Duodenal mucosa (tissue), 2 donors: ENCODE measurements around the gene CTU2.

ENCODE experiments used
- H3K27ac ChIP-seq: one replicate; pipeline ENCODE4 v1.7.0; 2013; ENCODE audit warnings: low read depth, low read length
- H3K27me3 ChIP-seq, 2 donors: one replicate each; pipeline ENCODE4 v1.7.0; 2013; ENCODE audit warnings: low read length in 2 of 2, control low read depth in 1 of 2; ENCODE audit not compliant: insufficient read depth in 2 of 2, control insufficient read depth in 1 of 2
- H3K36me3 ChIP-seq, 2 donors: one replicate each; pipeline ENCODE4 v1.7.0; 2013; ENCODE audit warnings: low read length in 2 of 2, control low read depth in 1 of 2; ENCODE audit not compliant: insufficient read depth in 2 of 2, control insufficient read depth in 1 of 2
- H3K4me1 ChIP-seq, 2 donors: one replicate each; pipeline ENCODE4 v1.7.0; 2013; ENCODE audit warnings: low read length in 2 of 2, control low read depth in 1 of 2; ENCODE audit not compliant: insufficient read depth in 2 of 2, control insufficient read depth in 1 of 2
- H3K4me3 ChIP-seq, 2 donors: one replicate each; pipeline ENCODE4 v1.7.0; 2013; ENCODE audit warnings: low read length in 2 of 2, low read depth in 1 of 2
- H3K9ac ChIP-seq, 2 donors: one replicate each; pipeline ENCODE4 v1.7.0; 2013; ENCODE audit warnings: low read length in 2 of 2, low read depth in 1 of 2
- H3K9me3 ChIP-seq, 2 donors: one replicate each; pipeline ENCODE4 v1.7.0; 2013; ENCODE audit warnings: low read length in 2 of 2, control low read depth in 1 of 2; ENCODE audit not compliant: control insufficient read depth in 1 of 2

The CTU2 gene

GRCh38 chr16:88736496-88736895, 30.2 kb downstream of the CTU2 start:
- H3K4me3 ChIP-seq, result no peak overlapping the region
- peaks cover 0 to 3% of the 10 kb centered on the region in 2 donors for H3K4me1 ChIP-seq
- H3K27me3 ChIP-seq, result no peaks in the 10 kb centered on the region
- peaks cover 6 to 57% of the 10 kb centered on the region in 2 donors for H3K36me3 ChIP-seq
- no peaks in the 10 kb centered on the region for H3K9me3 ChIP-seq
- no peak overlapping the region for H3K27ac ChIP-seq
- H3K9ac ChIP-seq, result no peak overlapping the region

DNA sequence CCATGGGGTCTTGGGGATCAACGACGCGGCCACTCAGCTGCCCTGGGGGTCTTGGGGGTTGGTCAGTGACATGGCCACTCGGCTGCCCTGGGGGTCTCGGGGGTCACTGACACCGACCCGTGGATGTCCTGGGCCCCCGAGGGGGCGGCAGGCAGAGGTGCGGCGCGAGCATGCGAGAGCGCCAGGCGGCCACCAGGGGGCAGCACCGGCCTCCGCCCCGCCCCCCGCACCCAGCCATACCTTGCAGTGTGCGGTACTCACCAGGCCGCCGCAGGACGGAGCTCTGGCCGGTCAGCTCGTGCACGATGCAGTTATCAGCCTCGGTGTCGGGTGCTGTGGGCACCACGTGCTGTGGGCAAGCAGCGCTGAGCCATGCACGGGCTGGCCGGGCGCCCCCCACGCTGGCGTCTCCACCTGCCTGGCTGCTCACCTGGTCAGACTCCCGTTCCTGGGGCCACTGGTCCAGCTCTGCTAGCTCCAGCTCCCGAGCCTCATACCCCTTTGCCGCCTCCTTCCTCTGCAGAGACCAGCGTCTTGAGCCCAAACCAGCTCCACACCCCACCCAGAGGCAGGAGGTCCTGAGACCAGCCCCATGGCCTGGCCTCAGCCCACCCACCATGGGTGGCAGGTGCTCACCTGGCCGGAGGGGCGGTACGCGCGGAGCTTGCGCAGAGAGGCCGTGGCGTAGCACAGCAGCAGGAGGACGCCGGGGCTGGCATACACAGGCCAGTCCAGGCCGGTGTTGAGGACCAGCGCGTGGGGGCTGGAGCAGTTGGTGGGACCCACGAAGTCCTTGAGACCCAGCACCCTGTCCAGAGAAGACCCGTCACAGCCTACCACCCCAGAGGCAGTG, 31.2 kb downstream of the CTU2 start:
- Histone ChIP-seq H3K9ac (no peak overlapping the region), H3K27me3 (no peaks in the 10 kb centered on the region), H3K27ac (no peak overlapping the region), H3K36me3 (peaks cover 6 to 52% of the 10 kb centered on the region in 2 donors), H3K4me1 (peaks cover 0 to 3% of the 10 kb centered on the region in 2 donors), H3K4me3 (no peak overlapping the region), H3K9me3 (no peaks in the 10 kb centered on the region)

- Histone ChIP-seq H3K27me3 (no peaks in the 10 kb centered on the region), H3K4me1 (peaks cover 3 to 9% of the 10 kb centered on the region in 2 donors), H3K36me3 (peaks cover 6 to 44% of the 10 kb centered on the region in 2 donors), H3K27ac (no peak overlapping the region), H3K9ac (no peak overlapping the region), H3K4me3 (no peak overlapping the region), H3K9me3 (no peaks in the 10 kb centered on the region)
These were observed 32.1 kb downstream of the CTU2 start for GRCh38 chr16:88738151-88739084.

GRCh38 chr16:88739139-88739976, 33.1 kb downstream of the CTU2 start:
- H3K27me3 ChIP-seq, result no peaks in the 10 kb centered on the region
- no peaks in the 10 kb centered on the region for H3K9me3 ChIP-seq
- H3K4me1 ChIP-seq, result peaks cover 9 to 18% of the 10 kb centered on the region in 2 donors
- H3K9ac ChIP-seq, result no peak overlapping the region
- no peak overlapping the region for H3K27ac ChIP-seq
- H3K4me3 ChIP-seq, result no peak overlapping the region
- H3K36me3 ChIP-seq, result peaks cover 6 to 34% of the 10 kb centered on the region in 2 donors

DNA sequence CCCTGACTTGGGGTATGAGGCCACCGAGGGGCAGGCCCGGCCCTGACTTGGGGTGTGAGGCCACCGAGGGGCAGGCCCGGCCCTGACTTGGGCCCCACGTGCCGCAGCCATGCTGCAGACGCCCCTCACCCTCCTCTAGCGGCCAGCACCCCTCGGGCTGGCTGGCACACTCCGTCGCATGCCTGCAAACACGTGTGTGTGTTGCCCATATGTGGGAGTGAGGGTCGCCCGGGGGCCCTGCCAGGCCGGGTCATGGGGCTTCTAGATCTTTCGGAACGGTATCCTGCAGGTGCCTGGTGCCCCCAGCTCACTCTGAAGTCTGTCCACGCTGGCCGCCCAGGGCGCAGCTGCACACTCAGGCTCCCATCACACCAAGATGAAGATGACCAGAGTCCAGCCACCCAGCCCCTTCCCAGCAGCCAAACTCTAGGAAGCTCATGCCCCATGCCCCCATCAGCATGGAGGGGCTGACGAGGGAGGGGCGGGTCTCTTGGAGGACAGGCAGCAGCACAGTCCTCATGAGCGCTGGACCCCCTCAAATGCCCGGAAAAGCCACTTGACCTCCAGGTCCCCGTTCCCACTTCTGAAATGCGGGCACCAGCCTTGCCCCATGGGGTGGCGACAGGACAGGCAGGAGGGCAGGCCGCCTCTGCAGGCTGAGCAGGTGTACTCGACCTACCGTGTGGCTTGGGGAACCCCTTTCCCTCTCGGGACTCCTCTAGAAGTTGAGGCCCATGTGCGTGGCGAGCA, 33.8 kb downstream of the CTU2 start:
- Histone ChIP-seq H3K9ac (no peak overlapping the region), H3K4me1 (peaks cover 9 to 20% of the 10 kb centered on the region in 2 donors), H3K36me3 (peaks cover 6 to 27% of the 10 kb centered on the region in 2 donors), H3K27me3 (no peaks in the 10 kb centered on the region), H3K27ac (no peak overlapping the region), H3K9me3 (no peaks in the 10 kb centered on the region), H3K4me3 (no peak overlapping the region)

GRCh38 chr16:88740727-88741055, 34.4 kb downstream of the CTU2 start:
- Histone ChIP-seq H3K4me1 (peaks cover 9 to 20% of the 10 kb centered on the region in 2 donors), H3K36me3 (peaks cover under 1 to 21% of the 10 kb centered on the region in 2 donors), H3K4me3 (no peak overlapping the region)

GRCh38 chr16:88741368-88741767, 35.1 kb downstream of the CTU2 start:
- Histone ChIP-seq H3K27ac (no peak overlapping the region), H3K4me3 (no peak overlapping the region), H3K9ac (no peak overlapping the region), H3K27me3 (no peaks in the 10 kb centered on the region), H3K9me3 (no peaks in the 10 kb centered on the region), H3K4me1 (peaks cover 9 to 20% of the 10 kb centered on the region in 2 donors), H3K36me3 (peaks cover 0 to 16% of the 10 kb centered on the region in 2 donors)

More at GRCh38 chr16:88740727-88741055, 34.4 kb downstream of the CTU2 start:
- H3K9me3 ChIP-seq, result no peaks in the 10 kb centered on the region
- H3K27ac ChIP-seq, result no peak overlapping the region
- H3K9ac ChIP-seq, result no peak overlapping the region
- no peaks in the 10 kb centered on the region for H3K27me3 ChIP-seq

DNA sequence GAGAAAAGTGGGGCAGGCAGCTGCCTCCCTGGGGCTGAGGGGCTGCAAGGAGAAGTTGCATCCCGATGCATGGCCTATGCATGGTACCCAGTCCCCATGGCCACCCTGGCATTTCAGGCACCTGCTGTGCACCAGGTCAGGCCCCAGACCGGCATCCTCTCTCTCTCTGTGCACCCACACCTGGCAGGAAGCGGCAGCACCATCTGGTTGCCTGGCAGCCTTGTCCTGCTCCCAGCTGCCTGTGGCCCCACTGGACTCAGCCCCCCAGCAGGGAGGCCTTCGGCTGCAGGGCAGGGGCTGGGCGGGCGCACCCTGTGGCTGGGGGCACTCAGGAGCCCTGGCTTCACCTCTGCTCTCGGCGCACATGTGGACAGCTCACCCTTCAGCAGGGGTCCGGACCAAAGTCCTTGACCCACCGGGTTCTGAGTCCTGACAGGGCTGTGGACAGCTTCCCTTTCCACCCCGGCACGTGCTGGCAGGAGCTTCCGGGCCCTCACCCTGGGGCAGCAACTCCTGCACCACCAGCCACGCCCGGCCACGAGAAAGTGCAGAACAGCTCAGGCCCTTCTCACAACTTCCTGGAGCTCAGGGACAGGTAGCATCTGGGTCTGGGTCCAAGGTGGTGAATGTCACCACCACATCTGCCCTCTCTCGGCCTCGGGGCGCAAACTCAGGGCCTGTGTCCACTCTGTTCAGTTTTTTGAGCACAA, 36.7 kb downstream of the CTU2 start:
- H3K4me1 ChIP-seq, result peaks cover 9 to 21% of the 10 kb centered on the region in 2 donors
- no peaks in the 10 kb centered on the region for H3K27me3 ChIP-seq
- no peak overlapping the region for H3K27ac ChIP-seq
- no peak overlapping the region for H3K9ac ChIP-seq
- no peaks in the 10 kb centered on the region for H3K9me3 ChIP-seq
- no peak overlapping the region for H3K4me3 ChIP-seq
- peaks cover 0 to 16% of the 10 kb centered on the region in 2 donors for H3K36me3 ChIP-seq
